A673 (cell line): Measurements from ENCODE around the gene TFB1M. TPM values are rescaled to one million over a fixed set of nuclear protein-coding genes. Genes with fewer than 3 reads are reported as not detected.
A peak's percentile ranks its signal among the peaks of the same experiment; 100 is the strongest.

Source experiments
- BruUV-seq: library from RNA; stranded (reverse); fragments of 400-500 nt; replicated peaks from 2 replicates; lab custom pipeline; 2021; lab: Mats Ljungman, UMichigan
- CTCF ChIA-PET: fragments of 300-600 bp; sonication (Branson Sonifier 250); formaldehyde crosslinking; loops from one replicate; lab custom pipeline; 2022; ENCODE audit warnings: antibody characterized with exemption; lab: Charles Lee
- POLR2A ChIA-PET: fragments of 300-600 bp; sonication (Branson Sonifier 250); formaldehyde crosslinking; loops from one replicate; lab custom pipeline; 2022; ENCODE audit warnings: antibody characterized with exemption; ENCODE audit not compliant: low non-redundant PET; lab: Charles Lee
- DNase-seq: peaks from one replicate; pipeline ENCODE4 v3.0.0-alpha.2; 2015; ENCODE audit warnings: low spot score
- H3K27ac ChIP-seq: fragments of 200-600 bp; sonication (generic); 2 replicates; pipeline ENCODE4 v1.5.1; 2016; ENCODE audit warnings: mixed run types, low read depth, mild to moderate bottlenecking, mixed read lengths, antibody characterized with exemption, low read length; ENCODE audit not compliant: poor library complexity, severe bottlenecking
- H3K27me3 ChIP-seq: fragments of 200-600 bp; sonication (generic); replicated peaks from 2 replicates; pipeline ENCODE4 v1.6.1; 2017; ENCODE audit warnings: mixed run types, low read depth, mild to moderate bottlenecking, mixed read lengths, antibody characterized with exemption, low read length; ENCODE audit not compliant: insufficient read depth, poor library complexity
- H3K36me3 ChIP-seq: fragments of 200-600 bp; sonication (generic); 2 replicates; pipeline ENCODE4 v1.6.1; 2016; ENCODE audit warnings: mixed run types, mild to moderate bottlenecking, mixed read lengths, antibody characterized with exemption, low read length; ENCODE audit not compliant: insufficient read depth, poor library complexity, severe bottlenecking
- H3K4me1 ChIP-seq: fragments of 200-600 bp; sonication (generic); 2 replicates; pipeline ENCODE4 v1.6.1; 2017; ENCODE audit warnings: mixed run types, mild to moderate bottlenecking, mixed read lengths, antibody characterized with exemption, low read length; ENCODE audit not compliant: insufficient read depth, poor library complexity, severe bottlenecking
- H3K4me3 ChIP-seq: fragments of 200-600 bp; sonication (generic); 2 replicates; pipeline ENCODE4 v1.5.1; 2016; ENCODE audit warnings: low read depth, mixed run types, mild to moderate bottlenecking, mixed read lengths, low read length; ENCODE audit not compliant: poor library complexity, severe bottlenecking
- H3K9me3 ChIP-seq: fragments of 200-600 bp; sonication (generic); 2 replicates; pipeline ENCODE4 v1.6.1; 2016; ENCODE audit warnings: mixed run types, low read depth, mild to moderate bottlenecking, mixed read lengths, antibody characterized with exemption, low read length; ENCODE audit not compliant: poor library complexity, severe bottlenecking
- CTCF ChIP-seq: fragments of 300-800, 200-600 bp; sonication (generic); conservative IDR thresholded peaks from 2 replicates; pipeline ENCODE4 v1.5.1; 2017; ENCODE audit warnings: low read depth, mild to moderate bottlenecking, antibody characterized with exemption, low read length, moderate library complexity, mixed read lengths
- EZH2 ChIP-seq: fragments of 200-600 bp; sonication (generic); IDR thresholded peaks from 2 replicates; pipeline ENCODE4 v1.6.1; 2017; ENCODE audit warnings: borderline replicate concordance, low read depth, mild to moderate bottlenecking, mixed read lengths, antibody characterized with exemption, low read length; ENCODE audit not compliant: poor library complexity, severe bottlenecking
- intact Hi-C: fragments of 100-400 bp; cut with micrococcal nuclease; formaldehyde crosslinking; loops from one replicate; pipeline ENCODE4 v1.10.0; 2022; ENCODE audit not compliant: unreplicated experiment
- total RNA-seq: library from RNA; stranded (reverse); gene quantifications from 2 replicates; pipeline ENCODE4 v1.2.3, GENCODE V29; 2021

The TFB1M gene
- total RNA-seq, 1 experiment from 2014 or later: 40.3 TPM

DNA sequence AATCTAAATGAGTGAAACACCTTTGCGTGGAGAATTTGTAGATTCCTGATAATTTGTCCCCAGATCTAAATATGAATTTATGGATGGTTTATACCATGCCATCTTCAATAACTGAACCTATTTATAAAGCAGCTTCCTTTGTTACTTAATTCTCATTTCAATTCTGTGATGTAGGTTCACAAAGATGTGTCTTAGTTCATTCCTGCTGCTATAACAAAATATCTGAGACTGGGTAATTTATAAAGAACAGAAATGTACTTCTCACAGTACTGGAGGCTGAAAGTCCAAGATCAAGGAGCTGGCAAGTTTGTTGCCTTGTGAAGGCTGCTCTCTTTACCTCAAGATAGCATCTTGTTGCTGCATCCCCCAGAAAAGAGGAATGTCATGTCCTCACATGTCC, 2.1 kb upstream of the TFB1M start:
- POLR2A ChIA-PET: interaction anchor here (0.6 kb wide), 2 partner anchors 8 to 917 kb away, joined by 3 to 11 read pairs; no protein-coding TSS in a partner anchor
- no peaks in the 10 kb centered on the region for H3K36me3 ChIP-seq
- BruUV-seq: no TSS peak
- H3K27ac ChIP-seq: no peak overlapping the region
- intact Hi-C loops: loop anchor here (5.0 kb wide), 1 partner anchor 384 kb away; no protein-coding TSS in a partner anchor
- no peak for DNase-seq
- H3K4me1 ChIP-seq: peaks cover 14% of the 10 kb centered on the region
- CTCF ChIA-PET: interaction anchor here (0.7 kb wide), 1 partner anchor 139 kb away, joined by 4 read pairs; no protein-coding TSS in a partner anchor
- H3K4me3 ChIP-seq: no peak overlapping the region
- TF ChIP-seq CTCF (no peak), EZH2 (no peak)
- H3K9me3 ChIP-seq: no peaks in the 10 kb centered on the region
- no peaks in the 10 kb centered on the region for H3K27me3 ChIP-seq

DNA sequence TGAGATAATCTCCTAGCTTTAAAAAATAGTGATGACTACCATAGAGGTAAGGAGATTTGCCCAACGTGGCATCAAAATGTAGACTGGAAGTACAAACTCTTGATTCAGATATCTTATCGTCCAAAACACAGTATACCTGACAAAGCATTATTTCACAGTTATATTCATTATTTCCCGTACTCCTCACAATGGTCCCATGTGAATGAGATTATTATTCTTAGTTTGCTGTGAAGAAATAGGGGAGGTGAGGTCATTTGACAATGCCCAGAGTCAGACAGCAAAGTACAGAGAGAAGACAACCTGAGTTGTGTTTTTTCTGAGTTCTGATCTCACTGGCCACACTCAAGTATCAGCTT, 1.2 kb upstream of the TFB1M start:
- Histone ChIP-seq H3K27ac (peak overlapping the region; percentile 77), H3K4me3 (peak overlapping the region; percentile 86), H3K36me3 (peaks cover under 1% of the 10 kb centered on the region), H3K27me3 (no peaks in the 10 kb centered on the region), H3K9me3 (no peaks in the 10 kb centered on the region), H3K4me1 (peaks cover 23% of the 10 kb centered on the region)
- no TSS peak for BruUV-seq
- intact Hi-C loops: loop anchor here (5.0 kb wide), 1 partner anchor 383 kb away; no protein-coding TSS in a partner anchor
- no peak for DNase-seq
- TF ChIP-seq EZH2: no peak
- POLR2A ChIA-PET: no interaction called here
- CTCF ChIA-PET: interaction anchor here (1.0 kb wide), 1 partner anchor 138 kb away, joined by 5 read pairs; no protein-coding TSS in a partner anchor

GRCh38 chr6:155314773-155315515, 660 bp upstream of the TFB1M start:
- Histone ChIP-seq H3K36me3 (peaks cover 6% of the 10 kb centered on the region), H3K27me3 (no peaks in the 10 kb centered on the region), H3K4me1 (peaks cover 29% of the 10 kb centered on the region), H3K27ac (peak overlapping the region; percentile 77), H3K4me3 (peak overlapping the region; percentile 86), H3K9me3 (no peaks in the 10 kb centered on the region)
- TF ChIP-seq EZH2 (no peak), CTCF (no peak)
- CTCF ChIA-PET: interaction anchor here (0.6 to 1.0 kb wide), 2 partner anchors 138 to 144 kb away, joined by 5 to 6 read pairs; no protein-coding TSS in a partner anchor
- BruUV-seq: TSS peak; percentile 94
- POLR2A ChIA-PET: interaction anchor here (0.7 kb wide), 1 partner anchor 21 kb away, joined by 7 read pairs; no protein-coding TSS in a partner anchor
- intact Hi-C loops: loop anchor here (1.0 to 5.0 kb wide), 2 partner anchors 138 to 383 kb away; no protein-coding TSS in a partner anchor
- DNase-seq: peak; percentile 92
